ENCODE results near the gene NAA35.
"Not testable (repeated sequence)": the region's sequence is repeated elsewhere in the genome, so short reads cannot be mapped to it uniquely, and the experiment has no call there.

The NAA35 gene

DNA sequence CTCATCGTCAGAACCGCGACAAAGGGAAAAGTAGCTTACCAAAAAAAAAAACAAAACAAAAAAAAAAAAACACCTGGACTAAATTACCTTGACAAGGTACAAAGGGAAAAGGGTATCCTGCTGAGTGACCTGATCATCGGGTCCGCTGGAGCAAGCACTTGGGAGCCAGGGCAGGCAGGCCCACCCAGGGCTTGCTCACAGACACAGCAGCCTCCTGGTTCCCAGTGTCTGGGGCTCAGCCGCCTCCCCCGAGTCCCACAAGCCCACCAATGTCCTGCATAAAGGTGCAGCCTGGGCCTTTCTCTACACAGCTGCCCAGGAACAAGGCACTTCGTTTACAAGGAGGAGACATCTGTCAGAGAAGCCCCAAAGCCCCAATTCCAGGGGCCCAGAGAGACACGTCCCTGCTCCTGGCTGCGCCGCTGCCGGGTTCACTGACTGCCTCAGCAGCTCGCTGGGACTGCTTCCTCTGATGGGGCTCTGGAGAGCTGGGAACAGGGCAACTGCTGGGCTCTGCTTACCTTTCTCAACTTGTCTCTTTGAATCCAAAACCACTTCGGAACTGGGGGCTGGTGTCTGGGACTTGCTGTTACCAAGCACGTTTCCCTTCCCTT is 95.0 kb downstream of the NAA35 start:
- no peak for ATAC-seq

GRCh38 chr9:86036555-86036954 is 95.6 kb downstream of the NAA35 start:
- ATAC-seq: no peak

DNA sequence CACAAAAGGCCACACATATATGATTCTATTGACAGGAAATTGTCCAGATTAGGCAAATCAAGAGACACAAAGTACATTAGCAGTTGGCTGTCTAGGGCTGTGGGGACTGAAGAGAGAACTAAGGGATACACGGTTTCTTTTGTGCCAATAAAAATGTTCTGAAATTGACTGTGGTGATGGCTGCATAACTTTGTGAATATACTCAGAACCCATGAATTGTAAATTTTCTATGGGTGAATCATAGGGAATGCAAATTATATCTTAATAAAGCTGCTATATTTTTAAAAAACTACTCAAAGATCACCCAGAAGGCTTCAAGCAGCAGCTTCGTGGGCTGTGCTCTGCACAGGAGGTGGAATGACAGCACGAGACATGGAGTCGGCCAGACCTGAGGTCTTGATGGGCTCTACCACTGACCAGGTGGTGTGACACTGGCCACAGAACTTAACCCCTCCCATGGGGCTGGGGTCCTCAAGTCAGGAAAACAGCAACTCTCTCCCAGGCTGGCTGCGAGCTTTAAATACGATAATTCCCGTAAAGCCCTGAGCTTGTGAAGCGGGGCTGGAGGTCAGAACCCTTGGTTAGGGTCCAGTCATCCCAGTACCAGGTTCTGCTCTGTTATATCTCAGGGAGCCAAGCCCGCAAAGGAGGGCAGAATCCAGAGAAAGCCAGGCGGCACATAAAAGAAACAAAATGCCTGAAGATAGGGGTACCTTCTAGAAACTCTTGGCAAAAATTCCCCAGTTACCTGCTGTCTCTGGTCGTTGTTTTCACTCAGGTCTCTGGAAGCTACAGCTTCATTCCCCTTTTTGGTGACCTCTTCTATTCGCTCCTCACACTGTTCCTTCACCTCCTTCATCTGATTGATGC is 99.3 kb downstream of the NAA35 start:
- no peak for ATAC-seq

DNA sequence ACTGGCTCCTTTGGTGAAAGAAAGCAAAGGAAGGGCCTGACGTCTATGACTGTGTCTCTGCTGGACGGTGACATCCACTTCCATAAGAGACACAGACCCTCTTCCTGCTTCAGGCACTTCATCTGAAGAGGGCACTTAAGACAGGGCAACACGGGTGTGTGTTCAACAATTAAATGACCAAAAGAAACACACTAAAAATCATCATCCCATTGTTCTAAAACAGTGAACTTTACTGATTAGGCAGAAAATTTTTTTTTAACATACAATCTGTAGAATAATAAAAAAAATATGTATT is 99.9 kb downstream of the NAA35 start:
- no peak for ATAC-seq

DNA sequence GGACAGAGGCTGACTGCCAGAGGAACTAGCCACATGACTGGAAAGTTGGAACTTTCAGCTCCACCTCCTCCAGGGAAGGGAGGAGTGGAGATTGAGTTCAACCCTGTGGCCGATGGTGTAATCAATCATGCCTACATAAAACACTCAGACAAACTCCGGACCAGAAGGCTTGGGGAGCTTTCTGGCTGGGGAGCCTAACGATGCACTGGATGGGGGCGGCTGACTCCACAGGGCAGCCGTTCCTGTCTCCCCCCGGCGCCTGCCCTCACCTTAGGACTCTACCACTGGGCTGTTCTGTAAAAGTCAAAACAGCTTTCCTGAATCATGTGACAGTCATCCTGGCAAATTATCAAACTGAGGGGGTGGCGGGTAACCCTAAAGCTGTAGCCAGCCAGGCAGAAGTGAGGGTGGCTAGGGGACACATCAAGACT is 100.4 kb downstream of the NAA35 start:
- no peak for ATAC-seq

DNA sequence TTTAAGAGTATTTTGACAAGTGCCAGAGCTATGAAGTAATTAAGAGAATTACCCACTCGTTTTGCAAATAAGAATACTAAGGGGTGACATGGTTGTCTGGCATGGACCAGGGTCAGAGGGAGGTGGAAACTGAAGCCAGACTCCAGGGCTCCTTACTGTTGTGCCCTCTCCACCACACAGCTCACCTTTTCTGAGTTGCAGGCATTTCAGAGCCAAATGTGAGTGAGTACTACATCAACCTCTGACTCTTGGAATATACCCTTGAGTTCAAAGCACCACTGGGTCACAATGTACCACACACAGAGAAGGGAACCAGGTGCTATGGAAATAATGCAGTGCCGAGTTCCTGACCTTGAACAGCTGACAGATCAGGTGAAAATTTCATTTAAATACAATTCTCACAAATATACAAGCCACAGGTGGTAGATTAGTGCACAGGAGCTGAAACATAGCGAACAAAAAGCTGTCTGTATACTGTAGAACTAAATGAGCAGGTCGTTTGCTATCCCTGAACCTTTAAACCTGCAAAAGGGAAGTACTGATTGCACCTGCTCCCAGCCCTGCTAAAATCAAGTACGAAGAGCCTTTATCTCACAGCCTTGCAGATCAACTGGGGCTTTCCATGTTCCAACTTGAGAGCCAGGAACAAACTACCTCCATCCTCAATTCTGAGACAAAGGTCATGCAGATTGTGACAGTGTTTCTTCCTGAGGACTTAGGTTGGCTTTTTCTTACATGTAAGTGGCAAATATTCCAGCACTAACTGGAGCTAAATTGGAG is 101.4 kb downstream of the NAA35 start:
- no peak for ATAC-seq

GRCh38 chr9:86043586-86043985 is 102.6 kb downstream of the NAA35 start:
- no peak for ATAC-seq

GRCh38 chr9:86043999-86044398 is 103.1 kb downstream of the NAA35 start:
- no peak for ATAC-seq

GRCh38 chr9:86045654-86046053 is 104.7 kb downstream of the NAA35 start:
- no peak for ATAC-seq

DNA sequence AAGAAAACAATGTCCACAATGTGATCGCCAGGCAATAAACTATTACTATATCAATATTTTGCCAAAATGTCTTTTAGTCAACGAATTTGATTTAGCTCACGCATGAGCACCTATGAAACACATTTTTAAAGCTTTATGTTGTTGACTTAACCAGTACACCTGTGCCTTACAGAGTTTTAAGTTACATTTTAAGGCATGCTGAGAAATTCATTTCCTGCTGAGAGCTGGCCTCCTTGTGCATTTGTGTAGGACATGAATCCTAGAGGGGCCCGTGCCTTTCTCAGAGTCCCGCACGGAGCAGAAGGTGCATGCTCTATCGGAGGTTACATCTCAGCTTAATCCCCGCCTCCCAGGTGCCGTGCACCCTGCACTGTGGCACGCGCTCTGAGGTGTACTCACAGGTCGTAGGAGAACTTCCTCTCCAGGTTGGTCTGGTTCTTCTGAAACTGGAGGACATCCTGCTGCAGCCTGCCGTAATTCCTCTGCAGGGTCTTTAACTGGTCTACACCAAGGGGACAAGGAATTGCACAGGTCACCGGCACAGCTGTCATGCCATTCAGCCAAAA is 105.2 kb downstream of the NAA35 start:
- ATAC-seq: no peak

GRCh38 chr9:86046930-86047341 is 106.0 kb downstream of the NAA35 start:
- ATAC-seq: no peak

- ATAC-seq: no peak
These were observed 106.4 kb downstream of the NAA35 start for GRCh38 chr9:86047361-86047760.

GRCh38 chr9:86048018-86048742 is 107.2 kb downstream of the NAA35 start:
- ATAC-seq: not testable (repeated sequence)

GRCh38 chr9:86052556-86053468 is 111.9 kb downstream of the NAA35 start:
- no peak for ATAC-seq

DNA sequence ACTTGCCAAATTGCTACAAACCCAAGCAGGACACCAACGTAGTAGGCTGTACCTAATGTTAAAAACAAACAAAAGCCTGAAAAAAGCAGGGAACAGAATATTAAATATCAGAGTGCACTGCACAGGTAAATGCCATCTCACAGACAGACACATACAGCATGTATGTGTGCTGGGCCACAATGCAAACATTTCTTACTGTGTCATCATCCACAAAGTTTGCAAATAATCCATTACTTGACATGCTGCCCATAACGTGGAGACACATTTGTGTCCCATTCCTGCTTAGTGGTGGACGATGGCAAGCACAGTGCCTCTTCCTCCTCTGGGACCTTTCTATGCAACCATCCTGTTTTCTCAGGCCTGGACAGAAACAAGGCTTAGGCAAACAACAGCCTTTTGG is 113.7 kb downstream of the NAA35 start:
- ATAC-seq: no peak

- ATAC-seq: no peak
These were observed 116.5 kb downstream of the NAA35 start for GRCh38 chr9:86057491-86057890.

DNA sequence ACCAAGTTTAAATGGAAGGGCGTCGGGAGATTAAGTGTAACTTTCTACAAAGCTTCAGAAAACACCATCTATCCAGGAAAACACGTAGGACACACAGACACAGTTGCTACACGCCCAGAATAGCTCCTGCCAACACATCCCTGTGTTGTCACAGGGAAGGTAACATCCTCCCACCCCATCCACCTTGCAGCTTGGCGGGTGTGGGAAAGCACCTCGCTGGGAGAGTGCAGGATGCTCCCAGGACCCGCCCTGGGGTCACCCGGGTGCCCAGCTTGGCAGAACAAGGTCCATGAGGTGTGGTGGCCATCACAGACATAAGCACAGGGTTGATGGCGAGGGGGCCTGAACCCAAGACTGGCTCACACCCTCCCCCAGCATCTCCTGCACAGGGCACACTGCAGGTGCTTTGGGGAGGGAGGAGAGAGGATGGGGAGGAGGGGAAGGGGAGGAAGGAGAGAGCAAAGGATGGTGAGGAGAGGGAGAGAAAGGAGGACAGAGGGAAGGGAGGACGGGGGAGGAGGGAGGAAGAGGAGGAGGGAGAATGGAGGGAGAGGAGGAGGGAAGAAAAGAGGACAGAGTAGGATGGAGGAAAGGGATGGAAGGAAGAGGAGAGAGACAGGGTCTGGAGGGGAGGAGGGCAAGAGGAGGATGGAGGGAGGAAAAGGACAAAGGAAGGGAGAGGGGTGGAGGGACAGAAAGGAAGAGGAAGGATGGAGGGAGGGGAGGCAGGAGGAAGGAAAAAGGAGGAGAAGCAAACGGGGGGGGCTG is 121.2 kb downstream of the NAA35 start:
- ATAC-seq: peak in 1 of 2 donors; percentile 21

GRCh38 chr9:86062845-86063693 is 122.1 kb downstream of the NAA35 start:
- ATAC-seq: no peak

- no peak for ATAC-seq
These were observed 123.3 kb downstream of the NAA35 start for GRCh38 chr9:86064220-86064619.

Measured in activated CD4-positive, CD25-positive, alpha-beta regulatory T cell treated with anti-CD3 and anti-CD28 coated beads, Interleukin-2, amount 50 U/mL, for 24 hours (primary cell).